NCI-H2029 treated with DMSO at 0.1 percent for 48 hours (cell line): ENCODE results near the gene NXN.
"Not testable (repeated sequence)": the region's sequence is repeated elsewhere in the genome, so short reads cannot be mapped to it uniquely, and the experiment has no call there.

ENCODE experiments used
- DNase-seq: peaks from one replicate; lab custom pipeline; 2025; lab: John Stamatoyannopoulos, UW

The NXN gene

DNA sequence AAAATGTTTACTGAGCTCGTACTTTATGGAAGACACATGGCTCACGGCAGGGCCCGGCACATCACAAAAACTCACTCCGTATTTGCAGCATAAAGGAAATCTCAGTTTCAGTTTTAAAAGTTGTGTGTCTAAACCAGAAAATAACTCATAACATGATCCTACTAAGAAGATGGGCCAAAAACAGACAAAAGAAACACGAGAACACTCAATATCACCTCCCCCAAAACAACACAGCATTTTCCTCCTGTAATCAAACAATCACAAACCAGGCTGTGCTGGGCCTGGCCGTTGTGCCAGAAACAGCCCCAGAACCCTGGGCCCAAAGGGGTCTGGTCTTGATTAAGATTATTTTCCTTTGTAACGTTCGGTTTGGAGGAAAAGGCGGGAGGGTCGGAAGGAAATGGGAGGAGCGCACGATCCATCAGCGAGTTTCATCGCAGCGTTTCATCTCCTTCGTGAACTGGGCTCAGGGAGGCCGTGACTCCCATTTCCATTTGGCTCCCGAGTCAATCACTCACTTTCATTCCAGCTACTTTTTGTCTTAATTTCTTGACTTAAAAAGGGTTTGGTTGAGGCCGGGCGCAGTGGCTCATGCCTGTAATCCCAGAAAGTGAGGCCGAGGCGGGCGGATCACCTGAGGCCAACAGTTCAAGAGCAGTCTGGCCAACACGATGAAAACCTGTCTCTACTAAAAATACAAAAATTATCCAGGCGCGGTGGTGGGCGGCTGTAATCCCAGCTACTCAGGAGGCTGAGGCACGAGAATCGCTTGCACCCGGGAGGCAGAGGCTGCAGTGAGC, 61.4 kb downstream of the NXN start:
- DNase-seq = no peak

DNA sequence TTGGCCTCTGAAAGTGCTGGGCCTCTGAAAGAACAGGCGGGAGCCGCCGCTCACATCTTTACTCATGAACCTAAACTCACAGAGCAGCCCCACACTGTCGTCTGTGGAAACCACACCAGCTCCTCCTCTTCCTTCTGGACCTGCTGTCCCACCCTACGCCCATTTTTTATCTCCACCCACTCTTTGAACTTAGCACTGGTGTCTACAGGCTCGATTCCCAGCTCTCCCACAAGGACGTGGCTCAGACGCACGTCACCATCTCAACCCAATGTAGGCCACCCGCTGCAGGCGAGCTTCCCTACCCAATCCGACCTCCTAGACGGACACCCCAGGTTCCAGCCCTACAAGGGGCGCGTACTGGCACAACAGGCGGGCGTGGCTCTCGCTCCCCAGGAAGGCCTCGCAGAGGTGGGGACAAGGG, 62.2 kb downstream of the NXN start:
- no peak for DNase-seq

DNA sequence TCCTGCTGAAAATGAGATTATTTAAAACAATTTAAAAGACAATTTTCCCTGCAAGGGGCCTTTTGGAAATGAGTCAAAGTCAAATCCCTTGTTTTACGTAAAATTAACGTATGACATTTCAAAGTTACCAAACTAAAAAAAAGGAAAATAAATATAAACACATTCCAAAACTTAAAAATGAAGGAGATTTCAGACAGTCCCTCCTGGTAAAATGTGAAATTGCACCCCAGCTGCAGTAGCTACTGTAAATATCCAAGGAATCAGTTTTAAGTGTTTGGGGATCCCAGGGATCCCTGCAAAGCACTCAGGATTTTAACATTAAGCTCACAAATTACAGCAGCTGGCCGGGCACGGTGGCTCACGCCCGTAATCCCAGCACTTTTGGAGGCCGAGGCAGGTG, 63.3 kb downstream of the NXN start:
- DNase-seq = no peak

DNA sequence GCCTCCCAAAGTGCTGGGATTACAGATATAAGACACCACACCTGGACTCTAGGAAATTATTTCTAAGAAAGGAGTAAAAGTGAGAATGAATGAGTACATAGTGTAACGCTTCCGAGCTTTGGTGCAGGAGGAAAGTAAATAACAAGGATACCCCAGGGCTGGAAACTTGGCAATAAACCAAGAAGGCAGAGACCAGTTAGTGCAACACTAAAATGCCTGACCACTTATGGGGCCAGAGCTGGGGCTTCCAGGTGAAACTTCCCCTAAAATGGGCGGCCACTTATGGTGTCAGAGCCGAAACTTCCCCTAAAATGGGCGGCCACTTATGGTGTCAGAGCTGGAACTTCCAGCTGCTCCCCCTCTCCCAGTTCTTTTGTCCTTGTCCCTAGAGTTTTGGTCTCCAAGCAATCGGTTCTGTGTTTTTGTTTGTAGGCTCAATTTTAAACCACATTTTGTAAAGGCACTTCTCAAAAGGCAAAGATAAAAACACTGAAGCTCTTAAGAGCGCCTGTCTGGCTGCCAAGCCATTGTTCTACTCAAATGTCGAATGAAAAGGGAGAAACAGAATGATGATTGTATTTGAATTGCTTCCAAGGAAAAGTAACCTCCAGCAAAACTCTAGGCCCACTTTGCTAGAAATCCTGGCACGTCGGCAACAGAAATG, 63.9 kb downstream of the NXN start:
- no peak for DNase-seq

GRCh38 chr17:914561-914960, 65.0 kb downstream of the NXN start:
- DNase-seq = no peak

DNA sequence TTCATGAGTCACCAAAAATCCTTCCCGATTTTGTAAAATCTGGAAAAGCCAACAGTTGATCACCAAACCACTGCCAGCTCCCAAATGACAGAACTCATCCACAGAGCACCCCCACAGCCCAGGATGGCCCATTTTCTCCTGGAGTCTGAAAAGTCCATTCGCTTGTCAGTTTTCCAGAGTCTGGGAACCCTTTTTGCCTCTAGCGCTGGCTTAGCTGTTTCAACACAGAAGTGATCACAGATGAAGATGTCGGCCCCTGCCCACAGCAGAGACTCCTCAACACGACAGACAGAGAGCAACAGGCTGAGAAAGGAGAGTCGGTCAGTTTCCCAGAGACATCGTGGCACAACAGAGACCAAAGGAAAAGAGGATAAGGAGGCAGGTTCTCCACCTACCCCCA, 66.4 kb downstream of the NXN start:
- DNase-seq = no peak

- DNase-seq = no peak
These were observed 69.8 kb downstream of the NXN start for GRCh38 chr17:909642-910323.

DNA sequence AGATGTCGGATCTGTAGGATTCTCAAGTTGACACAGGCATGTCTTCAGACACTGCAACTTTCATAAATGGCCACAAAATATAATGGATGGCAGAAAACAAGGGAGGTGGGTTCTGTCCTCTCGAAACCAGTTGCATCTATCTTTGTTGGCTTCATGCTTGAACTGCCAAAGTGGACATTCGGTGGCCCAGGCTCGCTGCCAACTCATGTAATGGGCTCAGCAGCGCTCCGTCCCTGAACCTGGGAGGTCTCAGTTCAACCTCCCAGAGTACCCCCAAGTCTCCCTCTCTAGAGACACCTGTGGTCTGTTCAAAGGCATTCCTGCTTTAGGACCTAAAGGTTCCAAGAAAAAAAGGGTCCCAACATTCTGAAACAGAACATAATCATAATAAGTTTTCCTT, 71.9 kb downstream of the NXN start:
- no peak for DNase-seq

- not testable (repeated sequence) for DNase-seq
These were observed 73.9 kb downstream of the NXN start for GRCh38 chr17:905708-906107.

DNA sequence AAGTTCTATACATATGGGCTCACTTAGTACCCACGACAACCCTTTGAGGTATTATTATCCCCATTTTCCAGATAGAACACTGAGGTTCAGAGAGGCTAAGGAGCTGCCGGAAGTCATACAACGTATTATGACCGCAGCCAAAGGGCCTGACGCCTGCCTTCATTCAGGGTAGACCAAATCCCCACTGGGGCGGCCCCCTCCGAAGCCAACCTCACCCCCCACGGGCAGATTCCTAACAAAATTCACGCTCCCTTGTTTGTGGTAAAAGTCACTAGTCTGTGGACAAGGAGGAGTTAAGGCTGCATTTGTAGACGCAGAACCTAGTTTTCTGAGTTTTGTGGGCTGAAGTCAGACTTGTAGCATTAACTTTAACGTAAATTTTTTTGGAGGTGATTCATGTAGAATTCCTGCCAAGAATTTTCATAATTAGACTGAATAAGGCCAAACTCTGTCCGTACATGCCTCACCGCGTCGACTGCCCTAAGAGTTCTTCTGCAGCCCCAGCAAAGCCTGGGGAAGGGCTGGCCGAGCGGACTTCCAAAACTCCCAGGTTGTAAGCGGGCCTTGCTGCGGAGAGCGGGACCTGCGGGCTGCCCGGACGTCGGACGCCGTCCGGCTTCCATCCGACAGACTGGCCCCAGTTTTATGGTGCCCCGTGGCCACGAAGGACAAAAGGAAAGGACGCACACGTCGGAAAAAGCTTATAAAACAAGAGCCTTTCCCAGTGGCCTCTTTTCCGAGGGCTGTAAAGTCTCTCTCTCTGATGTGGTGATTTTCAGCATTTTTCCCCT, 75.7 kb downstream of the NXN start:
- no peak for DNase-seq

DNA sequence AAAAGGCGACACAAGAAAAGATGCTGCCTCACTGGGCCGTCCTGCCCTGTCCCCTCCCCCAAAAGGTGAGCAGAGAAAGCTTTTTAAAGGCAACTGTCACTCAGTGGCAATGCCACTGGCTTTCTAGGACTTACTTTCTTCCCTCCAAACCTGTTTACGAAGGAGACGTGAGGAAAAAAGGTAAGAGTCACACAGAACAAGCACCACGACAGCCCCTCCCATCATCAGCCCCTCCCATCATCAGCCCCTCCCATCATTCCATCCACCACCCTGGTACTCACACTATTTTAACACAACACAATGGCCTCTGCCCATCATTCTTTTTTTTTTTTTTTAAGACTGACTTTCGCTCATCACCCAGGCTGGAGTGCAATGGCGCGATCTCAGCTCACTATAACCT, 77.1 kb downstream of the NXN start:
- no peak for DNase-seq

GRCh38 chr17:901964-902363, 77.6 kb downstream of the NXN start:
- DNase-seq = no peak

- DNase-seq = no peak
These were observed 78.2 kb downstream of the NXN start for GRCh38 chr17:901191-901950.

- DNase-seq = no peak
These were observed 79.1 kb downstream of the NXN start for GRCh38 chr17:900336-900934.

DNA sequence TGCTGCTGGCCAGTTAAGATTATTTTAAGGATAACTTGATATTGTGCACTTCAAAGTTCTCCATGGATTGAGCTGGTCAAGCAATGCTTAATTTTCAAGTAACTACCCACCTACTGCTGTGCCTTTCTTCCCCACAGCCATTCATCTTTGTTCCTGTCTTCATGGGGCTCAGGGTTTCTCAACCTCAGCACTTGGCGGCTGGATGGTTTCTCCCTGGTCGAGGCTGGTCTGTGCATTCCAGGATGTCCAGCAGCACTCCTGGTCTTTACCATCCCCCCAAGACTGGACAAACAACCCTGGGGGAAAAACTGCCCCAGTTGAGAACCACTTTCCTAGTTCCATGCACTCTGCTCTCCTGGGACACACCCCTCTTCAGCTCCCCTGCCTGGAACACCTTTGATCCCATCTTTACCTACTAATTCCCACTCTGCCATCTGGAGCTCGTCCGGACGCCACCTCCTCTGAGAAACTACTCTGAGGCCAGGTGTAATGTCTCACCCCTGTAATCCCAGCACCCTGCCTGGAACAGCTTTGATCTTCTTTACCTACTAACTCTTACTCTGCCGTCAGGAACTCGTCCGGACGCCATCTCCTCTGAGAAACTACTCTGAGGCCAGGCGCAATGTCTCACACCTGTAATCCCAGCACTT, 81.5 kb downstream of the NXN start:
- DNase-seq = no peak

DNA sequence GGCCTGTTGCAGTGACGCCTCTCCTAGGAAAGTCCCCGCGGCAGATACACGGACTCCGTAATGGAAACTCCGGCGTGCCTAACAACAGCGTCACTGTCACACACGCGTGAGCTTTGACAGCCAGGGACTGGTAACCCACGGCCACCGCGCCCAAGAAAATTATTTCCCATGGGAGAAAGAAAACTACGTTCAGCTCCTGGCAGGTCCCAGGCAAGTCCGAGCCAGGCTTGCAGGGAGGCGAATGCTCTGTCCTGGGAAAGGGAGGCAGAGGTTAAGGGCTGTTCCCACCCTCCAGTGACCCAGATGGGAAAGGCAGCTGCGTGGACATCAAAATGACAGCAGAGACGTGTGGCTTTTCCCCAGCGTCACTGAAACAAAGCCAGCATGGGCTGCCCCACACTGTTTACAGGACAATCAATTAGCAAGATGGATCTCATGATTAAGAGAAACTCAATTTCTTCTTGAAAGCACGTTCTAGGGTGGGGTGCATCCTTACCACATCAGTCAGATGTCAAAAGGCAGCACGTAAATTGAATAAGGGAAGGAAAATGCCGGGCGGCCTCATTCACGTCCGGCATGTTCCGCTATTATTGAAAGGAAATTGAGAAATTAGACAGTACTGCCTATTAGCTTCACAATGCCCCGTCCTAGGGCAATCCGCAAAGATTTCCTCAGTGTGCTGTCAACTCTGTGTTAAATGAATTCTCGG, 82.5 kb downstream of the NXN start:
- DNase-seq = no peak

DNA sequence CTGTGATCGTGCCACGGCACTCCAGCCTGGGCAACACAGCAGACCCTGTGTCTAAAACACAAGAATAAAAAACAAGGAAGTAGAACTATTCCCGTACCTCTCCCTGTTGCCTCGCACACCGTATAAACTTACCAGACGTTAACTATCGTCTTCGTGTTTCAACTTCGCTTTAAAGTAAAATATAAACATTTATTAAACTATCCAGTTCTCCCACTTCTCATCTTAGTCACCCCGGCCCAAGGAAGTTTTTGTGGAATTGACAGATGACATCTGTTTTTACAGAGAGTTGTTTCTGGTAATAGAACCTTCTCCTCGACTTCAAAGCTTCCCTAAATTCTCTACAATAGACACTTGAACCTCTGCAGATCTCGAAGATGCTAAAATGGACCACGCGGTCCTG, 83.1 kb downstream of the NXN start:
- DNase-seq = no peak

DNA sequence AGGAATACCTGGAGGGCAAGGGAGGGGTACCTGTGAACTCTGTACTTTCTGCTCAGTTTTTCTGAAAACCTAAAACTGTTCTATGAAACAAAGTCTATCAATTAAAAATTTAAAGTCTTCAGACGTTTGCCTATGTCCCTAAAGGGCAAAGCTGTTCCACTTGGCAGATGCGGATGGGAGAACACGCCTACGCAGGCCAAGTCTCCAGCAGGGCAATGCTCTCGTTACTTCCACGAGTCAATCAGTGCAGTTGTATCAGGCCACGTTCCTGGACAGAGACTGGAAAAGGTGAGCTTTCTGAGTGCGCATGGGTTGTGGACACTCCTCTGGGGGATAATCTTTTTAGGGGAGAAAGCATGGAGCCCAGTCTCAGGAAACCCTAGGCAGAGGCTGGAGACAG, 86.6 kb downstream of the NXN start:
- no peak for DNase-seq

DNA sequence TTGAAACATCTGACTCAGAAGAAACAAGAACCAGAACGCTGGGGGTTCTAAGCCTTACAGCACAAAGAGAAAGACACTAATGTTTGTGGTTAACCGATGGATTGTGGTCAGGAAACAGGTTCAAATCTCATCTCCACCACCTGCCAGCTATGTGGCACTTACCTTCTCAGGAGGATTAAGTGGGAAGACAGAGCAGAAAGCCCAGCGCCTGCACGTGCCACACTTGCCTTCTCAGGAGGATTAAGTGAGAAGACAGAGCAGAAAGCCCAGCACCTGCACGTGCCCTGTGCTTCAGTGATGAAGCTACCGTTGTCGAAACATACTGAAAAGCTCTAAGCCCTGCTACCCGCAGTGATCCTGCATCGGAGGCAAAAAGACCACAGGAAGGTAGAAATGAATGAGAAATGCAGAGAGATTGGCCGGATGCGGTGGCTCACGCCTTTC, 90.6 kb downstream of the NXN start:
- no peak for DNase-seq
